ENCODE measurements around the gene HOXC9.

Gene HOXC9

GRCh38 chr12:53965281-53966084 is 34.5 kb upstream of the HOXC9 start:
- TF ChIP-seq CTCF (IDR thresholded peaks at IDR 0.05; ENCODE audit: low read depth, low read length), result no peak
- H3K27ac ChIP-seq, result no peak overlapping the region
- H3K27me3 ChIP-seq (ENCODE audit: insufficient read depth, low read depth, severe bottlenecking), result no peaks in the 10 kb centered on the region
- DNase-seq, result no peak
- H3K4me3 ChIP-seq (ENCODE audit: low read depth, low read length), result no peak overlapping the region
- no peaks in the 10 kb centered on the region for H3K9me3 ChIP-seq (ENCODE audit: severe bottlenecking)
- H3K36me3 ChIP-seq, result no peaks in the 10 kb centered on the region

DNA sequence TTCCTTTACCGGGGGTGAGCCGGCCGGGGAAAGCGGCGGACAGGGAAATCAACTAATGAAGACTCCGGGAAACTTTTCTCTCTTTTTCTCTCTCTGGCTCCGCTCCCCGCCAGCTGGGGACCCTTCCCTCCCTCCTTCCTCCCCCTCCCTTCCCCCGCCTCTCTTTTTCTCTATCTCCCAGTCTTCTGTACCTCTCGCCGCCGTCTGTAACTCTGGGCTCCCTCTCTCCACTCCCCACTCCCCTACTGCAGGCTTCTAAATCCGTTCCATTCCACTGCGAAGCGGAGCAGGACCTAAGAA is 33.9 kb upstream of the HOXC9 start:
- Histone ChIP-seq H3K4me3 (ENCODE audit: low read depth, low read length) (no peak overlapping the region), H3K27me3 (ENCODE audit: insufficient read depth, low read depth, severe bottlenecking) (no peaks in the 10 kb centered on the region), H3K9me3 (ENCODE audit: severe bottlenecking) (no peaks in the 10 kb centered on the region), H3K36me3 (no peaks in the 10 kb centered on the region), H3K27ac (no peak overlapping the region)
- DNase-seq, result no peak
- TF ChIP-seq CTCF (IDR thresholded peaks at IDR 0.05; ENCODE audit: low read depth, low read length), result no peak

DNA sequence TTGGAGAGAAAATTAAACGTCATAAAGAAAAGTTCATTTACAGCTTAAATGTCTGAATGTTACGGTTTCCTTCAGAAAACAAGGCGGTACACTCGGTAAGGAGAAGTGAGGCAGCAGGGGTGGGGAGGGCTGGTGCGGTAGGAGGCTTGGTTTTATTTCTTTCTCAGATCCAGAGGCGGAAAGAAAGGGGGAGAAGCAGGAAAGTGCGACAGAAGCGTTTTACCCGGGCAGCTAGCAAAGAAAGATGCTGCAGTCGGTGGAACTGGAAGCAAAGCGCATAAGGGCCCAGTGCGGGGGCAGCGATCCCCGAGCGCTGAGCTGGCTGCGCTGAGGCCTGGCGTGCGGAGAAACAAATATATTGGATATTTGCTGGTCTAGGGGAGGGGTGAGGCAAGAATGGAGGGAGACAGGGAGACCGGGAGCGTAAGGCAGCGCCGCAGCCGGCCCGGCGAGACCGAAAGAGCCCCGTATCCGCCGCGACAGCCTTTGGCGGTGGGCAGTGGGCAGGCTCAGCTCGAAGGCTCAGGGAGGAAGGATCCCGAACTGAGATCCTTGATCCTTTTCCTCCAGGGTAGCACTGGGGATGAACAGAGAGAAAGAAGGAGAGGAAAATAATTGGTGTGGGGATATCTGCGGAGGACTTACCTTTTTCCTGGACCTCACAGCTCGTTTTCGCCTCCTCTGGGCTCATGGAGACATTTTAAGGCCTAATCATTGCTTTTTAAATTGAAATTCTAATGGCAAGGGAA is 33.4 kb upstream of the HOXC9 start:
- Histone ChIP-seq H3K27me3 (ENCODE audit: insufficient read depth, low read depth, severe bottlenecking) (no peaks in the 10 kb centered on the region), H3K27ac (no peak overlapping the region), H3K9me3 (ENCODE audit: severe bottlenecking) (no peaks in the 10 kb centered on the region), H3K36me3 (no peaks in the 10 kb centered on the region), H3K4me3 (ENCODE audit: low read depth, low read length) (no peak overlapping the region)
- DNase-seq, result no peak
- TF ChIP-seq CTCF (IDR thresholded peaks at IDR 0.05; ENCODE audit: low read depth, low read length), result no peak

- H3K27ac ChIP-seq, result no peak overlapping the region
- no peaks in the 10 kb centered on the region for H3K9me3 ChIP-seq (ENCODE audit: severe bottlenecking)
- H3K27me3 ChIP-seq (ENCODE audit: insufficient read depth, low read depth, severe bottlenecking), result no peaks in the 10 kb centered on the region
- TF ChIP-seq CTCF (IDR thresholded peaks at IDR 0.05; ENCODE audit: low read depth, low read length), result no peak
- H3K36me3 ChIP-seq, result no peaks in the 10 kb centered on the region
- no peak overlapping the region for H3K4me3 ChIP-seq (ENCODE audit: low read depth, low read length)
- DNase-seq, result no peak
Observed at GRCh38 chr12:53967421-53967925, 32.5 kb upstream of the HOXC9 start.

- H3K27me3 ChIP-seq (ENCODE audit: insufficient read depth, low read depth, severe bottlenecking), result no peaks in the 10 kb centered on the region
- no peak for DNase-seq
- no peaks in the 10 kb centered on the region for H3K36me3 ChIP-seq
- no peak overlapping the region for H3K4me3 ChIP-seq (ENCODE audit: low read depth, low read length)
- H3K27ac ChIP-seq, result no peak overlapping the region
- no peaks in the 10 kb centered on the region for H3K9me3 ChIP-seq (ENCODE audit: severe bottlenecking)
- no peak for TF ChIP-seq CTCF (IDR thresholded peaks at IDR 0.05; ENCODE audit: low read depth, low read length)
Observed at GRCh38 chr12:53968214-53969127, 31.5 kb upstream of the HOXC9 start.
